IMR-90 (cell line): ENCODE results near the gene APLF.

Experiments used
- CTCF ChIP-seq: conservative IDR thresholded peaks from 2 replicates; pipeline ENCODE4 v1.5.1; 2012; ENCODE audit warnings: mild to moderate bottlenecking, low read depth, low read length, improper control_type of control experiment
- FOS ChIP-seq: fragments of 150-350 bp; IDR thresholded peaks from 2 replicates; pipeline ENCODE4 v1.6.1; 2016; ENCODE audit warnings: low read depth, low read length
- POLR2A ChIP-seq: IDR thresholded peaks from 2 replicates; pipeline ENCODE4 v1.6.1; 2012; ENCODE audit warnings: mild to moderate bottlenecking, low read depth, low read length
- RCOR1 ChIP-seq: IDR thresholded peaks from 2 replicates; pipeline ENCODE4 v1.6.1; 2012; ENCODE audit warnings: mild to moderate bottlenecking, low read length, improper control_type of control experiment; ENCODE audit not compliant: insufficient replicate concordance
- SMC3 ChIP-seq: fragments of 150-350 bp; IDR thresholded peaks from 2 replicates; pipeline ENCODE4 v1.6.1; 2016; ENCODE audit warnings: low read depth, mild to moderate bottlenecking, antibody characterized with exemption, low read length, moderate library complexity

GRCh38 chr2:68579689-68580088, 112.3 kb downstream of the APLF start:
- no peak for TF ChIP-seq CTCF
- no peak for TF ChIP-seq SMC3
- TF ChIP-seq FOS, result no peak
- TF ChIP-seq POLR2A, result no peak
- no peak for TF ChIP-seq RCOR1
